DND-41 (cell line): ENCODE data around the gene PTPRJ.

Experiments used
- CTCF ChIP-seq: IDR thresholded peaks from 2 replicates; pipeline ENCODE4 v1.5.1; 2012; ENCODE audit warnings: borderline replicate concordance, low read length, moderate library complexity, mild to moderate bottlenecking; ENCODE audit not compliant: poor library complexity, severe bottlenecking; ENCODE audit errors: extremely low read depth
- EZH2 ChIP-seq: IDR thresholded peaks from 3 replicates; pipeline ENCODE4 v1.6.1; 2012; ENCODE audit warnings: borderline replicate concordance, low read depth, mild to moderate bottlenecking, moderate library complexity, low read length, inconsistent platforms; ENCODE audit not compliant: severe bottlenecking

DNA sequence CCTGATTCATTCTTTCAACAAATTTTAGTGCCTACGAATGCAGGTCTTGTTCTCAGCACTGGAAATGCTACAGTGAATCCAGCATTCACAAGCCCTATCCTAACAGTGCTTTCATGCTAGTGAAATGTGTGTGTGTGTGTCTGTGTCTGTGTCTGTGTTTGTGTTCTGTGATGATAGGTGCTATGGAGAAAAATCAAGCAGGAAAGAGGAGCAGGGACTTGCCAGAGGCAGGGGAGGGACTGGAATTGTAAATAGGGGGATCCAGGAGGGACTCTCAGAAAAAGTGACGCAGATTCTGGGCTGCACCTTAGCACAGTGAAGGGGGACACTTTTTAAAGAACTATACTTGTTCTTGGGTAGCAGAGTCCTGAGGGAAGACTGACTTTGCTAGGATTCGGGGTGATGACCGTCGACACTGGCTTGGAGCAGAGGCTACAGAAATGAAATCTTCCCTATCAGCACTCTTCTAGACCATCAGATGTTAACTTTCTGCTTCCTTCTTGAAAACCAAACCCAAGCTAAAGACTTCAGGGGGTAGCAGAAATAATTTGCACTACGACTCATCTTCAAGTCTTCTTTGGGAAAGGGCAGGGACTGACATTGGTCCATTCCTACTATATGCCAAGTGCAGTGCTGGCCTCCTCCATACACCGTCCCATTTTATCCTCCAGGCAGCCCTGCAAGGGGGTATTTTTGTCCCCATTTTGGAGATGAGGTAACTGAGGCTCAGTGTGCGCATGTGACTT lies 39.3 kb upstream of the PTPRJ start:
- TF ChIP-seq CTCF (no peak), EZH2 (no peak)
